Measurements from ENCODE around the gene PLCH1.

DNA sequence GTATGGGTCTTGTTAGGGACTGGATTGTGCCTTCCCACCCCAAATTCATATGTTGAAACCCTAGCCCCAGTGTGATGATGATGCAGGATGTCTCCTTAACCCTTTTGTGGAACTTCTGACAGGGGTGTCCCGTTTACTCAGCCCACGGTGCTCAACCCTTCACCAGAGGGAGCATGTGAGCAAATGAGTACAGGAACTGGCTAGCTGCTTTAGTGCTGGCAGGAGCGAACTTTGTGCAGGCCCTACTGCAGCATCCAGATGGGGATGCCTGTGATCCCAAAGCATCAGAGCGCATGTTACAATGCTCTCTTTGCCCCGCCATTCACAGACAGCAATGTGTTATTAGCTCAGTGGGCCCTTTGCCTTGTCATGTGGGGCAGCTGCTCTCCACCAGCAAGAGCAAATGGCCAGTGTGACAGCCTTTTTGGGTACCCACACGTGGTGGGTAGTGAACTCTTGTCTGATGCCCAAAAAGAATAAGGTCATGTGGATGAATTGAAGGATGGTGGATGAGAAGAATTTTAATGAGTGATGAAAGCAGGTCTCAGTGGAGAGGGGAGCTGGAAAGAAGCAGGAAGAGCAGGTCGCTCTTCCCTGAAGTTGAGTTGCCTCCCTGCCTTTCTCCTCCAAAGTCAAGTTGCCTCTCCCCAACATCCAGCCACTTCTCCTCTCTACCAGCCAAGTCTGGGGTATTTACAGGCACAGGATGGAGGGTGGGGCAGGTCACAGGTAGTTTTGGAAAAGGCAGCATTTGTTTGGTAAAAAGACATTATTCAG is 388.1 kb downstream of the PLCH1 start:
- TF ChIP-seq, protein P1, sequence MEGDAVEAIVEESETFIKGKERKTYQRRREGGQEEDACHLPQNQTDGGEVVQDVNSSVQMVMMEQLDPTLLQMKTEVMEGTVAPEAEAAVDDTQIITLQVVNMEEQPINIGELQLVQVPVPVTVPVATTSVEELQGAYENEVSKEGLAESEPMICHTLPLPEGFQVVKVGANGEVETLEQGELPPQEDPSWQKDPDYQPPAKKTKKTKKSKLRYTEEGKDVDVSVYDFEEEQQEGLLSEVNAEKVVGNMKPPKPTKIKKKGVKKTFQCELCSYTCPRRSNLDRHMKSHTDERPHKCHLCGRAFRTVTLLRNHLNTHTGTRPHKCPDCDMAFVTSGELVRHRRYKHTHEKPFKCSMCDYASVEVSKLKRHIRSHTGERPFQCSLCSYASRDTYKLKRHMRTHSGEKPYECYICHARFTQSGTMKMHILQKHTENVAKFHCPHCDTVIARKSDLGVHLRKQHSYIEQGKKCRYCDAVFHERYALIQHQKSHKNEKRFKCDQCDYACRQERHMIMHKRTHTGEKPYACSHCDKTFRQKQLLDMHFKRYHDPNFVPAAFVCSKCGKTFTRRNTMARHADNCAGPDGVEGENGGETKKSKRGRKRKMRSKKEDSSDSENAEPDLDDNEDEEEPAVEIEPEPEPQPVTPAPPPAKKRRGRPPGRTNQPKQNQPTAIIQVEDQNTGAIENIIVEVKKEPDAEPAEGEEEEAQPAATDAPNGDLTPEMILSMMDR (IDR thresholded peaks at IDR 0.05), result no peak
- TF ChIP-seq POLR2A (IDR thresholded peaks at IDR 0.05), result no peak

Measured in right lobe of liver (tissue), 4 donors.